Measurements from ENCODE around the gene GPSM1. TPM values are rescaled to one million over a fixed set of nuclear protein-coding genes. Genes with fewer than 3 reads are reported as not detected.
A peak's percentile ranks its signal among the peaks of the same experiment; 100 is the strongest.

GPSM1 gene
- total and polyA plus RNA-seq, 4 donors = 0.11 to 2.9 (median 1.6) TPM

GRCh38 chr9:136359774-136360718 is 32.7 kb downstream of the GPSM1 start:
- TF ChIP-seq RXRA (IDR thresholded peaks at IDR 0.05) (no peak), ATF3 (IDR thresholded peaks at IDR 0.05) (no peak), HNF4A (conservative IDR thresholded peaks at IDR 0.05) (no peak), HNF4G (IDR thresholded peaks at IDR 0.05) (no peak), TAF1 (conservative IDR thresholded peaks at IDR 0.05) (no peak), EGR1 (IDR thresholded peaks at IDR 0.05; ENCODE audit: low read depth in 2 of 2) (no peak)
- no peaks in the 10 kb centered on the region for H3K9me3 ChIP-seq (ENCODE audit: control insufficient read depth in 4 of 4, low read length in 3 of 4)
- no peaks in the 10 kb centered on the region for H3K27me3 ChIP-seq (ENCODE audit: control insufficient read depth in 4 of 4, insufficient read depth in 4 of 4, low read length in 3 of 4)
- no peak overlapping the region for H3K9ac ChIP-seq (ENCODE audit: low read depth in 1 of 2, low read length in 2 of 2)
- no peak for DNase-seq (ENCODE audit: low spot score)
- H3K27ac ChIP-seq (ENCODE audit: low read depth in 1 of 2, low read length in 2 of 2) = no peak overlapping the region
- 93% methylated on average over 38 of the region's 38 CpGs for WGBS
- H3K4me3 ChIP-seq (ENCODE audit: low read depth in 1 of 3, low read length in 3 of 3) = no peak overlapping the region
- H3K36me3 ChIP-seq (ENCODE audit: control insufficient read depth in 4 of 4, insufficient read depth in 3 of 4, low read depth in 1 of 4, low read length in 3 of 4) = peaks cover 0 to 1% (median 0%) of the 10 kb centered on the region in 4 donors
- peaks cover 5 to 14% (median 7%) of the 10 kb centered on the region in 4 donors for H3K4me1 ChIP-seq (ENCODE audit: control insufficient read depth in 4 of 4, insufficient read depth in 4 of 4, low read length in 3 of 4)

GRCh38 chr9:136361047-136361753 is 33.9 kb downstream of the GPSM1 start:
- peaks cover 5 to 13% (median 6%) of the 10 kb centered on the region in 4 donors for H3K4me1 ChIP-seq (ENCODE audit: control insufficient read depth in 4 of 4, insufficient read depth in 4 of 4, low read length in 3 of 4)
- H3K36me3 ChIP-seq (ENCODE audit: control insufficient read depth in 4 of 4, insufficient read depth in 3 of 4, low read depth in 1 of 4, low read length in 3 of 4) = peaks cover 0 to 1% (median 0%) of the 10 kb centered on the region in 4 donors

More at GRCh38 chr9:136361047-136361753, 33.9 kb downstream of the GPSM1 start:
- H3K9me3 ChIP-seq (ENCODE audit: control insufficient read depth in 4 of 4, low read length in 3 of 4) = no peaks in the 10 kb centered on the region
- WGBS = 85% methylated on average over 43 of the region's 43 CpGs
- no peak for DNase-seq (ENCODE audit: low spot score)
- H3K27me3 ChIP-seq (ENCODE audit: control insufficient read depth in 4 of 4, insufficient read depth in 4 of 4, low read length in 3 of 4) = no peaks in the 10 kb centered on the region
- peak overlapping the region; percentile 21 to 42 for H3K27ac ChIP-seq (ENCODE audit: low read depth in 1 of 2, low read length in 2 of 2)
- no peak overlapping the region for H3K9ac ChIP-seq (ENCODE audit: low read depth in 1 of 2, low read length in 2 of 2)
- H3K4me3 ChIP-seq (ENCODE audit: low read depth in 1 of 3, low read length in 3 of 3) = no peak overlapping the region
- TF ChIP-seq JUND (IDR thresholded peaks at IDR 0.05) (no peak), RXRA (IDR thresholded peaks at IDR 0.05) (no peak), SP1 (IDR thresholded peaks at IDR 0.05) (no peak), TAF1 (conservative IDR thresholded peaks at IDR 0.05) (no peak), GABPA (IDR thresholded peaks at IDR 0.05 in 1 of 2, conservative IDR thresholded peaks at IDR 0.05 in 1 of 2) (no peak), EGR1 (IDR thresholded peaks at IDR 0.05; ENCODE audit: low read depth in 2 of 2) (no peak), HNF4A (conservative IDR thresholded peaks at IDR 0.05) (no peak), YY1 (IDR thresholded peaks at IDR 0.05) (no peak), HNF4G (IDR thresholded peaks at IDR 0.05) (no peak), ATF3 (IDR thresholded peaks at IDR 0.05) (no peak), FOXA2 (IDR thresholded peaks at IDR 0.05) (no peak), RAD21 (IDR thresholded peaks at IDR 0.05) (no peak), NR2F2 (IDR thresholded peaks at IDR 0.05) (no peak), FOXA1 (IDR thresholded peaks at IDR 0.05) (no peak), ZBTB33 (IDR thresholded peaks at IDR 0.05) (no peak)
- TF ChIP-seq, protein P1, sequence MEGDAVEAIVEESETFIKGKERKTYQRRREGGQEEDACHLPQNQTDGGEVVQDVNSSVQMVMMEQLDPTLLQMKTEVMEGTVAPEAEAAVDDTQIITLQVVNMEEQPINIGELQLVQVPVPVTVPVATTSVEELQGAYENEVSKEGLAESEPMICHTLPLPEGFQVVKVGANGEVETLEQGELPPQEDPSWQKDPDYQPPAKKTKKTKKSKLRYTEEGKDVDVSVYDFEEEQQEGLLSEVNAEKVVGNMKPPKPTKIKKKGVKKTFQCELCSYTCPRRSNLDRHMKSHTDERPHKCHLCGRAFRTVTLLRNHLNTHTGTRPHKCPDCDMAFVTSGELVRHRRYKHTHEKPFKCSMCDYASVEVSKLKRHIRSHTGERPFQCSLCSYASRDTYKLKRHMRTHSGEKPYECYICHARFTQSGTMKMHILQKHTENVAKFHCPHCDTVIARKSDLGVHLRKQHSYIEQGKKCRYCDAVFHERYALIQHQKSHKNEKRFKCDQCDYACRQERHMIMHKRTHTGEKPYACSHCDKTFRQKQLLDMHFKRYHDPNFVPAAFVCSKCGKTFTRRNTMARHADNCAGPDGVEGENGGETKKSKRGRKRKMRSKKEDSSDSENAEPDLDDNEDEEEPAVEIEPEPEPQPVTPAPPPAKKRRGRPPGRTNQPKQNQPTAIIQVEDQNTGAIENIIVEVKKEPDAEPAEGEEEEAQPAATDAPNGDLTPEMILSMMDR (IDR thresholded peaks at IDR 0.05; ENCODE audit: low read depth, low read length, missing input control) = no peak
- TF ChIP-seq, protein P2, sequence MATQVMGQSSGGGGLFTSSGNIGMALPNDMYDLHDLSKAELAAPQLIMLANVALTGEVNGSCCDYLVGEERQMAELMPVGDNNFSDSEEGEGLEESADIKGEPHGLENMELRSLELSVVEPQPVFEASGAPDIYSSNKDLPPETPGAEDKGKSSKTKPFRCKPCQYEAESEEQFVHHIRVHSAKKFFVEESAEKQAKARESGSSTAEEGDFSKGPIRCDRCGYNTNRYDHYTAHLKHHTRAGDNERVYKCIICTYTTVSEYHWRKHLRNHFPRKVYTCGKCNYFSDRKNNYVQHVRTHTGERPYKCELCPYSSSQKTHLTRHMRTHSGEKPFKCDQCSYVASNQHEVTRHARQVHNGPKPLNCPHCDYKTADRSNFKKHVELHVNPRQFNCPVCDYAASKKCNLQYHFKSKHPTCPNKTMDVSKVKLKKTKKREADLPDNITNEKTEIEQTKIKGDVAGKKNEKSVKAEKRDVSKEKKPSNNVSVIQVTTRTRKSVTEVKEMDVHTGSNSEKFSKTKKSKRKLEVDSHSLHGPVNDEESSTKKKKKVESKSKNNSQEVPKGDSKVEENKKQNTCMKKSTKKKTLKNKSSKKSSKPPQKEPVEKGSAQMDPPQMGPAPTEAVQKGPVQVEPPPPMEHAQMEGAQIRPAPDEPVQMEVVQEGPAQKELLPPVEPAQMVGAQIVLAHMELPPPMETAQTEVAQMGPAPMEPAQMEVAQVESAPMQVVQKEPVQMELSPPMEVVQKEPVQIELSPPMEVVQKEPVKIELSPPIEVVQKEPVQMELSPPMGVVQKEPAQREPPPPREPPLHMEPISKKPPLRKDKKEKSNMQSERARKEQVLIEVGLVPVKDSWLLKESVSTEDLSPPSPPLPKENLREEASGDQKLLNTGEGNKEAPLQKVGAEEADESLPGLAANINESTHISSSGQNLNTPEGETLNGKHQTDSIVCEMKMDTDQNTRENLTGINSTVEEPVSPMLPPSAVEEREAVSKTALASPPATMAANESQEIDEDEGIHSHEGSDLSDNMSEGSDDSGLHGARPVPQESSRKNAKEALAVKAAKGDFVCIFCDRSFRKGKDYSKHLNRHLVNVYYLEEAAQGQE (IDR thresholded peaks at IDR 0.05) = no peak
- TF ChIP-seq, protein P3, sequence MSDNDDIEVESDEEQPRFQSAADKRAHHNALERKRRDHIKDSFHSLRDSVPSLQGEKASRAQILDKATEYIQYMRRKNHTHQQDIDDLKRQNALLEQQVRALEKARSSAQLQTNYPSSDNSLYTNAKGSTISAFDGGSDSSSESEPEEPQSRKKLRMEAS (IDR thresholded peaks at IDR 0.05) = no peak

Measured in liver (tissue), 9 donors.